Renal cortical epithelial cell (primary cell): Measurements from ENCODE around the gene ATP6V0D1. TPM values are rescaled to one million over a fixed set of nuclear protein-coding genes. Genes with fewer than 3 reads are reported as not detected.

Experiments
- DNase-seq: peaks from one replicate; pipeline ENCODE4 v3.0.0-alpha.2; 2011; ENCODE audit warnings: low read depth
- total RNA-seq: library from RNA; depleted of rRNA; stranded (reverse); fragments of >200 nt; gene quantifications from 2 replicates; pipeline ENCODE4 v1.2.3, GENCODE V29; 2014

The ATP6V0D1 gene
- total RNA-seq, 1 donor from 2014 or later, result 183 TPM

DNA sequence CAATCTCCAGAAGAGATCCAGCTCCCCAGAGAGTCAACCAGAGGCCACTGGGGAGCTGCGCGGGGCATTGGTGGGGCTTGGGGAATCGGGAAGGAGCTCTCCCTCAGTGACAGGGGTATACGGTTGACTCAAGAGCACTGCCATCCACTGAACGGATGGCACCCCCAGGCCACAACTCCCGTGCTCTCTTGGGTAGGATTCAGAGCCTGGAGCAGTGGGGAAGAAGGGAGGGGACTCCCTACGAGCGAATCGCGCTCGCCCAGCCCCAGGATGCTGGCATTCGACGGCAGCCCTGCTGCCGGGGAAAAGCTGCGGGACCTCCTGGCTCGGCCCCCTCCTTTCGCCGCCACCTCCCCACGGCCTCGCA lies 87.2 kb downstream of the ATP6V0D1 start:
- no peak for DNase-seq

DNA sequence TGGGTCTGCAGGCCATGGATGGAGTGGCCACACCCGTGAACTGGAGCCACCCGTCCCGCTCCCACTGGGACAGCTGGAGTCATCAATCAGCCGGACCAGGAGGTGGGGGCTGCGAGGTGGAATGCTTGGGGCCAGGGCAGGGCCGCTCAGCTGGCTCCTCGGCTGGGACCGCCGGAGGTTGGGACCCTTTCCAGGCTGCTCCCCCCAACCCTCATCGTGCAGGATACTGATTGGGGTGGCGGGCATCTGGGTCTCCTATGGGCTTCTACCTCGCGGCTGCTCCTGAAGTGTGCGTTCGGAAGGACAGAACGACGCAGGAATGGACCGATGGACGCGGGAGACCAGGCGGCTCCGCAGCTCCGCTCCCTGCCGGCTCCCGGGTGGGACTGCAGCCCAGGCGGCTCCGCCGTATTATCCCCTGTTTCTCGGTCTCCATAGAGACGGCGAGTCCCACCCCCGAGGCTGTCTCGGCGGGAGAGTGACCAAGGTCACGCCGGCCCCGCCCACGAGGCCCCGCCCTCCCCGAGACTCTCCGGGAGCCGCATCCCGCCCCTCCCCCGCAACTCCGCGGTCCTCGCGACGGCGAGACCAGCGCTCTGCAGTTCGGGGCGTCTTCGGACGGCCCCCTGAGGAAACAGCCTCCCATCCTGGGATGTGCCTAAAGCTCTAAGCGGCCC lies 87.7 kb downstream of the ATP6V0D1 start, which contains the start of gene TPPP3:
TPPP3 (minus strand) TSS at position 388 of the 677 bp plus-strand sequence. CDS start 2,387 bp downstream, outside the sequence.
- peak; percentile 45 for DNase-seq

DNA sequence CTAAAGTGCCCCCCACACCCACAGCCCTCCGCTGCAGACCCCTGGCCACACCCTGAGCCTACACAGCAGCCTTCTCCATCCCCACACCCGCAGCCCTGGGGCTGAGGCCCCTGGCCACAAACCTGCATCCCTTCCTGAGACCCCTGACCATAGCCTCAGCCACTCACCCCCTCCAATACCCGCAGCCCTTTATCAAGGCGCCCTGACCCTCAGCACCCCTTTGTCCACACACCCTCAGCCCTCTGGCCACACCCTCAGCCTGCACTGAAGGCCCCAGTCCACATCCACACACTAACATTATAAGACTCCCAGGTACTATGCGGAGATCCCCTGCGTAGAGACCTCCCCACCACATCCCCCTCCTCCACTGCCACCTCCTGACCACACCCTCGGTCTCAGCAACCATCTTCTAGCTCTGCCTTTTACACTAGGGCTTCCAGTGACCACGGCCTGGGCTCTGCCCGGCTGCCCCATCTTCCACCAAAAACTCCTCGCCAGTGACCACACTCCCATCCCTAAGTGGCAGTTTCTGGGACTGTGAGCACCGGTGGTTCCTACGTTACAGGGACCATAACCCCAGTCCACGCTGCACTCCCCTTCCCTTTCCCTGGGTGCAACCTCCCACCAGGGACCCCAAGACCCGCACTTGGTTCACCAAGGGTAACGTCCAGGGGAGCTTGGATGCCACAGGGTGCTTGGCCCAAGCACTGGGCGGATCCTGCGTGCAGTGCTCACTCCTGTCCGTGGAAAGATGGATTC lies 88.5 kb downstream of the ATP6V0D1 start:
- no peak for DNase-seq

DNA sequence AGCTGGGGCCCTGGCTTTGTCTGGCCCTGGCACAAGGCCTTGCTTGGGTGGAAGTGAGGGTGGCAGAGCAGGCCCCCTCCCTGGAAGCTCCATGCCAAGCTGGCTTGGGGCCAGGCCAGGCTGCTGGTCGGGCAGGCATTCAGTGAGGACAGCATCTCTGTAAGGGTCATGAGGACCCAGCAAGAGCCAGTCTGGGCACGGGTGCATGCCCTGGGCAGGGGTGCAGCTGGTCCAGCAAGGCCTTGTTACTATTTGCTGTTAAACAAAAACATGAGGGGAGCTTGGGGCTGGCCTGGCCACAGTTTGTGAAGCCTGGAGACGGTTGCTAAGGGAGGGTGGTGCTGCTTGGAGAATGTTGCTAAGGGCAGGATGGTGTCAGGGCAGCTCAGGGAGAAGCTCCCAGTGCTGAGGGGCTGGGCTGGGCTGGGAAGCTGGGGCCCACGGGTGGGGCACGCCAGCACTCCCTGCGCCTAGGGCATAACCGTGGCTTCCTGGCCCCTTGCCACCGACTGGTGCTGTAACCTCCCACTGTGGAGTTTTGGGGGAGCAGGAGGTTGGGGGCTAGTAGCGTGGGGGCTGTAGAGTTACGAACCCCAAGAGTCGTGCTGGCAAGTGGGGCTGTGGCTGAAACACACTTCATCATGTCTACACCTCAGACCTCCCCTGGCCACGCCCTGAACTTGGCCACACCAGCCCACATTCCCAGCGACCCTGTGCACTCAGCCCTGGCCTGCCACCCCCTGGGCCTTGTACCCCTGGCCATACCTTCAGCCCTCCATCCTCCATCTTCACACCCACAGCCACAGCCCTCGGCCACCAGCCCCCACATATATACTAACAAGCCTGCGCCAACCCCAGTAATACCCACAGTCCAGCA lies 89.3 kb downstream of the ATP6V0D1 start:
- no peak for DNase-seq

DNA sequence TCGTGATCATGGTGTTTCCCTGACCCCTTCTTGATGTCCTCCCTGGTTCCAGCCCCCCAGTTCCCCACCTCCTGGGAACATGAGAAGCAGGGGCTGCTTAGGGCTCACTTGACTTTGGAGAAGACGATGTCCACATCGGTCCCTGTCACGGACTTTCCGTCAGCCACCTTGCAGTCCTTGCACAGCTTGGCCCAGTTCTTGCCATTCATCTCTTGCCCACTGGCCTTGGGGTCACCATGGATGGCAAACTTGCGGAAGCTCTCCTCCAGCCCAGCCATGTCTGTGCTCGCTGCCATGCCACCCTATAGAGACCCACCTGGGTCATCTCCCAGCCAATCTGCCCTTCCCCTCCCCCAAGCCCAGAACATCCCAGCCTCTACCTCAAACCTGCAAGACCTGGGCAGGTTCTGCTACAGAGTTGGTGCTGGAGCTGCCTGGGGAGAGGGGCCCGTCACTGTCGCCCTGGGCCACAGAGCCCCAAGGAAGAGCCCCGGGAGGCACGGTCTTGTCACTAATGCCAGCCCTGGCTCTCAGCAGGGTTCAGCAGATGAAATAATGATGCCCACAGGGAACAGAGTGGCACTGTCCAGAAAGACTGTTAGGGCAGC lies 90.0 kb downstream of the ATP6V0D1 start:
- no peak for DNase-seq

DNA sequence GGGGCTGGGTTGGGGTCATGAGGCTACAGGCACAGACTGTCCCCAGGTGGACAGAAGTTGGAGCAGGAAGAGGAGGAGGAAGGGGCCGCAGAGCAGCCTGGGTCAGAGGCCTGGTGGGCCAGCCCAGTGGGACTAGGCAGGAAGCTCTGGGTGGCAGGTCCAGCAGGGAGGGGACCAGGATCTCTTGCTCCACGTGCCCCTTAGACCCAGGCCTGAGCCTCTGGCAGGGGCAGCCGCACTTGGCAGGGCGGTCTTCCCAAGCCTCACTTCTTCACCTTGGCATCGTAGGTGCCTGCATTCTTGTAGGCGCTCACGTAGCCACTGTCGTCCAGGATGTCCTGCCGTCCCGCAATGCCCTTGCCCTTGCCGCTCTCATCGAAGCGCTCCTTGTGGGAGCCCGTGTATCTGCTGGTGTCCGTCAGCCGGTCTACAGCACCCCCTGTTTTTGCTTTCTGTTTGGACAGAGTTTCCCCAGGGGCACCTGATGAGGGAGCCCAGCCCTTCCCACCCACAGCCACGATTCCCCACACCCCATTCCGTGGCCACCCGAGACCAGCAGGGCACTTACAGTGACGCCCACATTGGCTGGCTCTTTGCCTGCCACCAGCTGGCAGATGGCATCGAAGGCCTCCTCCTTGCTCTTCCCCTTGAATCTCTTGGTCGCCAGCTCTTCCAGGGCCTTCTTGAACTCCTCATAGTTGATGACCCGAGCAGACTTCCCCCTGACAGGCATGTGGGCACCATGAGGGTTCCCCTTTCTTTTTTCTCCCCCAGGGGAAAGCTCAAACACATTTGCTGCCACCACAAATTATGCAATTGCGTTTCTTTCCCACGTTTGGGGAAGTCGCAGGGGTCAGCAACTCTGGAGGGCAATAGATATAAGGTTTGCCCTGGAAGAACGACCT lies 90.8 kb downstream of the ATP6V0D1 start:
- DNase-seq, result no peak

DNA sequence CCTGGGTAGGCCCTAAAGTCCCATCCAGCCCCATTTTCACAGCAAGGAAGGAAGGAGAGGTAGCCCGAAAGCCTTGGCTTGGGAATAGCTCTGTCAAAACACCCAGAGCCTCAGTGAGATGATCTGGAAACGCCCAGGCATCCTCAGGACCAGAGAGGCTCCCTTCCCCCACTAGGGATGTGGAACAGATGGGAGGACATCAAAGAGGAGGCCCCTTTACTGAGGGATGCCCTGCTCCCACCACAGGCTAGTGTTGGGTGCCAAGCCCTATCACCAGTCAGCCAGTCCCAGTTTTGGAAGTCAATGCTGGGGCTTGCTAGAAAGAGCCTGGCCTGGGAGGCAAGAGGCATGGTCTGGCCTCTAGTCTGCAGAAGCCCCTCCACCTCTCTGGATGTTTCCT lies 92.4 kb downstream of the ATP6V0D1 start:
- no peak for DNase-seq

DNA sequence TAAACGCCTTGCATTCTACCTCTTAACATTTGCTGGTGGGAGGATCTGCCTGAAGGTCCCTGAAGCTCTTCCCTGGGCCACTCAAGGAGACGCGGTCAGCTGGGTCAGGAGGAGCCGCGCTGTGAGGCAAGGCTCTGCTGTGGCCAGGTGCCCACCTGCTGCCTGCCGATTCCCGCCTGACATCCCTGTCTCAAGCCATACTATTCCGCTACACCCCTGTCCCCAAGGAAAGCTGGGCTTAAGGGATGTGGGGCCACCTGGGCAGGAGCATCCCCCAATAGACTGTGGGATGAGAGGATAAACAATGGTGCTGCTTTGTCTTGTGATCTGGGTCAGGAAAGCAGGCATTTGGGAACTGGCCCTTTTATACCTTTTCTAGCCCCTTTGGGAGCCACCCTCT lies 92.8 kb downstream of the ATP6V0D1 start:
- no peak for DNase-seq

Other genes with a start within 250 kb of the ATP6V0D1 start
- 5.4 and 20.5 TPM in 2 replicates for gene FHOD1, start 233.7 kb downstream of the ATP6V0D1 start, total RNA-seq
- 0.60 and 0.69 TPM in 2 replicates for gene SLC9A5, start 232.2 kb downstream of the ATP6V0D1 start, total RNA-seq
- 13.9 and 18.5 TPM in 2 replicates for gene PLEKHG4, start 201.6 kb downstream of the ATP6V0D1 start, total RNA-seq
- gene KCTD19, start 154.4 kb downstream of the ATP6V0D1 start, total RNA-seq, result 0.25 TPM in 1 of 2 replicates, not detected in the other
- 1.6 TPM in 1 of 2 replicates, not detected in the other for gene LRRC36, start 154.3 kb downstream of the ATP6V0D1 start, total RNA-seq
- 0.10 TPM in 1 of 2 replicates, not detected in the other for gene TPPP3, start 87.7 kb downstream of the ATP6V0D1 start, total RNA-seq
- gene ZDHHC1, start 64.7 kb downstream of the ATP6V0D1 start, total RNA-seq, result 4.2 and 10.3 TPM in 2 replicates
- gene HSD11B2, start 50.0 kb downstream of the ATP6V0D1 start, total RNA-seq, result 1.7 TPM in 1 of 2 replicates, not detected in the other
- not detected in 2 replicates for gene AGRP, start 2.4 kb upstream of the ATP6V0D1 start, total RNA-seq
- 61.6 and 195 TPM in 2 replicates for gene RIPOR1, start 47.7 kb upstream of the ATP6V0D1 start, total RNA-seq
- 14.8 and 35.6 TPM in 2 replicates for gene CTCF, start 81.4 kb upstream of the ATP6V0D1 start, total RNA-seq
- 0.55 and 2.8 TPM in 2 replicates for gene CARMIL2, start 164.0 kb upstream of the ATP6V0D1 start, total RNA-seq
- 10.0 and 11.3 TPM in 2 replicates for gene ACD, start 179.1 kb upstream of the ATP6V0D1 start, total RNA-seq
- gene PARD6A, start 179.8 kb upstream of the ATP6V0D1 start, total RNA-seq, result 2.8 and 16.1 TPM in 2 replicates
- gene ENKD1, start 185.6 kb upstream of the ATP6V0D1 start, total RNA-seq, result 14.6 and 22.8 TPM in 2 replicates
- gene C16orf86, start 185.7 kb upstream of the ATP6V0D1 start, total RNA-seq, result 4.6 and 11.1 TPM in 2 replicates
- gene GFOD2, start 238.2 kb upstream of the ATP6V0D1 start, total RNA-seq, result 24.7 and 33.6 TPM in 2 replicates